GM21576 (cell line): ENCODE data around the gene APBA2.
"Not testable (repeated sequence)": the region's sequence is repeated elsewhere in the genome, so short reads cannot be mapped to it uniquely, and the experiment has no call there.

Experiments
- ATAC-seq: cut with Tn5 transposase; IDR thresholded peaks from one replicate; pipeline ENCODE4 v1.9.1; 2021; ENCODE audit warnings: mild to moderate bottlenecking, moderate library complexity; ENCODE audit not compliant: unreplicated experiment

Gene APBA2

DNA sequence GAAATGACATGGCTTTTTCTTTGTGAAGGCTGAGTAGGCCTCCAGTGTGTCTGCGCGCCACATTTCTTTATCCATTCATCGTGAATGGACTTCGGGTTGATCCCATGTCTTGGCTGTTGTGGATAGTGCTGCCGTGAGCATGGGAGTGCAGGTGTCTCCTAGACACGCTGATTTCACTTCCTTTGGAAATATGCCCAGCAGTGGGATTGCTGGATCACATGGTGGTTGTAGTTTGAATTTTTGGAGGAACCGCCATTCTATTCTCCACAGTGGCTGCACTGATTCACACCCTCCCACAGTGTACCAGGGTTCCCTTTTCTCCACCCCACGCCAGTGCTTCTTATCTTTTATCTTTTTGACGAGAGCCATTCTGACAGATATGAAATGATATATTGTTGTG lies 212.2 kb downstream of the APBA2 start:
- ATAC-seq: no peak

- no peak for ATAC-seq
Observed at GRCh38 chr15:29098652-29099051, 212.9 kb downstream of the APBA2 start.

DNA sequence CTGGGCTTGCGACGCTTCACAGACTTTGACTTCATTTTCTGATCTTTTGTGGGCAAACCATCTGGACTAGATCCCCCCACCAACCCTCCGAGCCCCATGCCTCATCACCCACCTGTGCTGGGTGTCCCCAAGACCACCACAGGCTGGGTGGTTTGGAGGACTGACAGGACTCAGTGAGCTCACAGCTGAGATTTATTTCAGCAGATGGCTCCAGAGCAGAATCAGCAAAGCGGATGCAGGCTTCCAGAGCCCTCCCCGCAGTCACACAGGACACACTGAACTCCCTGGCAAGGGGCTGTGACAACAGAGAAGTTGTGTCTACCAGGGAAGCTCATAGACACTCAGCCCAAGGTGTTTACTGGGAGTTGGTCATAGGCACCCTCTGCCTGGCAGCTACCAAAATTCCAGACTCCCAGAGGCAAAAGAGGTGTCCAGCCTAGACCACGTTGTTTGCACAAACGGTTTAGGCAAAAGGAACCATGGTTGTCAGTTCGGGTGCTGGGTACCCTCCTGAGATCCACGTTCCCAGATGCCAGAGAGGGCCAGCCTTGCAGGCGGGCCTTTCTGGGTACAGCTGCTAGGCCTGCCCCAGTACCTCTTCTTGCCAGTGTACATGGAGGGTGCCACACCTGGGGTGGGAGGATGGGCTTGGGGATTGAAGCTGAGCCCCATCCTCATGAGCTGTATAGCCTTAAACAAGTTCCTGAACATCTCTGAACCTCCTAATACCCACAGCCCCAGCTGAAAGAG lies 213.5 kb downstream of the APBA2 start:
- ATAC-seq: no peak

GRCh38 chr15:29100486-29101000 lies 214.8 kb downstream of the APBA2 start:
- ATAC-seq: no peak

DNA sequence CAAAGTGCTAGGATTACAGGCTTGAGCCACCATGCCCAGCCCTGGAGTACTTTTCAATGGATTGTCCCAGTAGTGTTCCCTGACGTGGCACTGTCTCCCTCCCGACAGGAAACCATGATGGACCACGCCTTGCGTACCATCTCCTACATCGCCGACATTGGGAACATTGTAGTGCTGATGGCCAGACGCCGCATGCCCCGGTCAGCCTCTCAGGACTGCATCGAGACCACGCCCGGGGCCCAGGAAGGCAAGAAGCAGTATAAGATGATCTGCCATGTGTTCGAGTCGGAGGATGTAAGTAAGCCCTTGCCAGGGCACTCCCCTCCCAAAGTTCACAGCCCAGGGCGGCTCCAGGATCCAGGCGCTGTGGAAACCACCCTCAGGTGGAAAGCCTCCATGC lies 215.7 kb downstream of the APBA2 start:
- ATAC-seq: no peak

DNA sequence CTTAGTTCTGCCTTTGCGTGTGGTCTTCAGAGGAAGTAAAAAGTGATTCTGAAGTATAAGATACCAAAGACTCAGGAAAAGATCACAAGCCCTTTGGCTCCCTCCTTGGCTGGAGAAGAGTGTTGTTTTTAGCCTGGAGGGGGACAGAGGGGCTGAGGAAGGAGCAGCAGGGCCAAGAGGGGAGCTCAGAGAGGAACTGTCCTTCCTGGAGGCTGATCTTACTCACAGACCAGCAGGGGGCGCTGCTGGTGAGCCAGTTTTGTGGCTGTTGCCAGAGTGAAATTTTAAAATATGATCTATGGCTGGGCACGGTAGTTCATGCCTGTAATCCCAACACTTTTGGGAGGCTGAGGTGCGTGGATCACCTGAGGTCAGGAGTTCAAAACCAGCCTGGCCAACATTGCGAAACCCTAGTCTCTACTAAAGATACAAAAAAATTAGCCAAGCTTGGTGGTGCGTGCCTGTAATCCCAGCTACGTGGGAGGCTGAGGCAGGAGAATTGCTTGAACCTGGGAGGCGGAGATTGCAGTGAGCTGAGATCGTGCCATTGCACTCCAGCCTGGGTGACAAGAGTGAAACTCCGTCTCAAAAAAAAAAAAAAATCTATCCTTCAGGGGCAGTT lies 216.5 kb downstream of the APBA2 start:
- ATAC-seq: not testable (repeated sequence)

DNA sequence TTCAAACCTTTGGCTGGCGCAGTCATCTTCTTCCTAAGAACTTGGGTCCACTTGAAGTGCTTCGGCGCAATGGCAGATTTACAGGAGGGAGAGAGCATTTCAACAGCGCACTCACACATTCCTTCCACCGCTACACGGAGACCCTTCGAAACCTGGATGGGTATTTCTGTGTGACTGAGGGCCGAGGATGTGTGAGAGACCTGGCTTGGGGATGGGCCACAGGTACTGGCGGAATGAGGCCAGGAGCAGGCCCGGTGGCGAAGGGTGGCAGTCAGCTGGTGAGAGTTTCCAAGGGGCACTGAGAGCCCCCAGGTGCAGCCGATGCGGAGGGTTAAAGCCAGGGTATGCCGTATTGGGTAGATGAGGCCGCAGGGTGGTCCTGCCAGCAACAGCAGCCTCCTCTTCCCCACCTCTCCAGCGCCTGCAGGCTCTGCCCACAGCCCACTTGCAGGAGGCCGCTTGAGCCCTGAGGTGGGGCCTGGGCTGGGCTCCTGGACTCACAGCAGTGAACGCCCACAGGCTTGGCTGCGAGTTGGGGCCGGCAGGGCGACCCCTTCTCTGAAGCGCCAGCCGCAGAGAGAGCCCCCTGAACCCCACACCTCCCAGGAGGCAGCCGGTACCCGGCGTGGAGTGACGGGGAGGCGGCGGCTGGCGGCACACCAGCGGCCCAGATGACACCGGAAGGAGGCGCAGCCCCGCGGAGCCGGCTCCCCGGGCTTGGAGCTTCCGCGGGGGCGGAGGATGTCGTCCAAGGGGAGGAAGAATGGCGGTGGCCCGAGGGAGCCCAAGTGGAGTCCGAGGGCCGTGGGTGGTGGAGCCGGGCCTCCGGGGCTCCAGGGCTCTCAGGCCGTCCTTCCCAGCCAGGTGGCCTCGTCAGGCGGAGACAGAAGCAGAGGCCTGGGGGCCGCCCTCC lies 217.4 kb downstream of the APBA2 start:
- ATAC-seq: no peak

- no peak for ATAC-seq
Observed at GRCh38 chr15:29103824-29104565, 218.2 kb downstream of the APBA2 start.

DNA sequence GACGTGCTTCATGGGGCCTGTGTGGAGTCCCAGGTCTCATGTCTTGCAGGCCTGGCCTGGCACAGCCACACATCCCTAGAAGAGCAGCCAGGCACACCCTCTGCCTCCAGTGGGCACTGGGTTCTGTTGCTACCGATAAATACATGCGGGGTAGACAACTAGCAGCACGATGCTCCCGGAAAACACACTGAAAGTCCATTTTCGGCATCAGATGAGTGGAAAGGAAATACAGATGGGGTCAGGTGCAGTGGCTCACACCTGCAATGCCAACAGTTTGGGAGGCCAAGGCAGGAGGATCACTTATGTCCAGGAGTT lies 218.7 kb downstream of the APBA2 start:
- ATAC-seq: no peak

- ATAC-seq: no peak
Observed at GRCh38 chr15:29105151-29105854, 219.5 kb downstream of the APBA2 start.

DNA sequence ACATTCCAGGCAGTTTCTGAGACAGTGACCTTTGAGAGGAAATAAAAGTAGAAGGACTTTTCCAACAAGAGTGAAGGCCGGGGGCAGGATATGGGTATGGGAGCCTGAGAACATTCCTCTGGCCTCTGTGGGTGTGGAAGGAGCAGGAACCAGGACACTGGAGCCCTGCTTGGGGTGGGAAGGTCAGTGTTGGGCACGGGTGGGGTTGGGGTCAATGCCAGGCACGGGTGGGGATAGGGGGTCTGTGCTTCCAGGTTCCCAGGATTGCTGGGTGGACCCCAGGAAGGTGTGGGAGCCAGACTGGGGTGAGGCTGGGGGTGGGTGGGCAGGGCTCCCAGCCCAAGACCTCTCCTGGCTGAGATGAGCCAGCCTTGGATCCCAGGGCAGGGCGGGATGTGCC lies 220.3 kb downstream of the APBA2 start:
- ATAC-seq: no peak

DNA sequence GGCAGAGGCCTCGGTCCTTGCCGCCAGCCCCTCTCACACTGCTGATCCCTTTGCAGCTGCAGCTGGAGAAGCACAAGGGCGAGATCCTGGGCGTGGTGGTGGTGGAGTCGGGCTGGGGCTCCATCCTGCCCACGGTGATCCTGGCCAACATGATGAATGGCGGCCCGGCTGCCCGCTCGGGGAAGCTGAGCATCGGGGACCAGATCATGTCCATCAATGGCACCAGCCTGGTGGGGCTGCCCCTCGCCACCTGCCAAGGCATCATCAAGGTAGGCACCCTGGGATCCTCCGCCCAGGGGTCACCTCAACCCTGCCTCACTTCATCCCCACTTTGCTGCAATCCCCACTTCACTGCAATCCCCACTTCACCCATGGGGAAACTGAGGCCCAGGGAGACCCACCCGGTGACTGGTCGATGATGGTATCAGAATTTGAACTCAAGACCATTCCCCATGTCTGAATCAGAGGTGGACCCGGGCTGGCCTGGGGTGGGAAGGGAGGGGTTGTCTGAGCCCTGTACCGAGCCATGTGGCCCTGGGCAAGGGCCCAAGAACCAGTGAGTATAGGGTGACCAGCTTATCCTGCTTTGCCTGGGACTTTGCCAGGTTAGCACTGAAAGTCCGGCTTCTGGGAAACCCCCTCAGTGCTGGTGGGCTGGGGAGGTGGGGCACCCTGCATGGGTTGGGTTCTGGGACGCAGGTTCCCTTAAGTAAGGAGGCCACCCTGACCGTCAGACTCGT lies 220.9 kb downstream of the APBA2 start:
- ATAC-seq: no peak

DNA sequence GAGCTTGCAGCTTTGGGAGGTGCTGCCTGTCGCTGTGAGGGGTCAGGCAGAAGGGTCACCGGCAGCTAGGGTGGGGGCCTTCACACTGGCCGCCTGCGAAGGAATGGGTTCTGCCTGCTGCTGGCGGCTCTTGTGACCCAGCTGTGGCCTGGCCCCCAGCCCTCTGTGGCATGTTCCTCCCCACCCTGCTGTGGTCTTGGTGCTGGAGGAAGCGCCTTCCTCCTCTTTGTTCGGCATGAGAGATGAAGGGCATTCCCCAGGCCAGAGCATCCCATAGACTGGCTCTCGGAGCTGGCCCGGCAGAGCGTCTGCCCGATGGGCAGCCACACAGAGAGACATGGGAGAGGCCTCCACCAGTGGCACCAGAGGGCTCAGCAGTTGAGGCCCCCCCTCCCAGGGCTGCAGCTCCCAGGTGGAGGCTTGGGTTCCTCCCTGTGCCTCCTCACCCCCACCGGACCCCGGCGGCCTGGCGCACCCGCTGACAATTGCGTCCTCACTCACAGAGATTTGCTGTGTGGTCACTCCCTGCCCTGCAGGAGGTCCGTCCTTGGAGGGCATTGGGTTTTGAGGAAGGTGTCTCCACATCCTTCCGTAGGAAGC lies 221.6 kb downstream of the APBA2 start:
- ATAC-seq: no peak

- ATAC-seq: no peak
Observed at GRCh38 chr15:29107971-29108645, 222.3 kb downstream of the APBA2 start.

GRCh38 chr15:29109762-29110161 lies 224.0 kb downstream of the APBA2 start:
- no peak for ATAC-seq

- no peak for ATAC-seq
Observed at GRCh38 chr15:29110176-29110575, 224.4 kb downstream of the APBA2 start.

- no peak for ATAC-seq
Observed at GRCh38 chr15:29110733-29111132, 225.0 kb downstream of the APBA2 start.

- no peak for ATAC-seq
Observed at GRCh38 chr15:29111705-29112281, 226.0 kb downstream of the APBA2 start.
